HG02588 (cell line): Measurements from ENCODE around the gene EFCAB11.

ENCODE experiments used
- ATAC-seq: cut with Tn5 transposase; IDR thresholded peaks from one replicate; pipeline ENCODE4 v1.9.1; 2021; ENCODE audit warnings: mild to moderate bottlenecking, moderate library complexity; ENCODE audit not compliant: unreplicated experiment

EFCAB11 gene

GRCh38 chr14:89828471-89829165 is 125.9 kb downstream of the EFCAB11 start:
- ATAC-seq = no peak

- ATAC-seq = no peak
Observed at GRCh38 chr14:89827265-89827664, 127.3 kb downstream of the EFCAB11 start.

- ATAC-seq = no peak
Observed at GRCh38 chr14:89826596-89826995, 127.9 kb downstream of the EFCAB11 start.

GRCh38 chr14:89823743-89824142 is 130.8 kb downstream of the EFCAB11 start:
- ATAC-seq = no peak

GRCh38 chr14:89814126-89814525 is 140.4 kb downstream of the EFCAB11 start:
- no peak for ATAC-seq

- ATAC-seq = no peak
Observed at GRCh38 chr14:89813617-89814031, 140.9 kb downstream of the EFCAB11 start.

GRCh38 chr14:89811954-89812575 is 142.5 kb downstream of the EFCAB11 start:
- no peak for ATAC-seq

- ATAC-seq = no peak
Observed at GRCh38 chr14:89810101-89810500, 144.4 kb downstream of the EFCAB11 start.

- no peak for ATAC-seq
Observed at GRCh38 chr14:89807892-89808291, 146.6 kb downstream of the EFCAB11 start.

GRCh38 chr14:89807151-89807550 is 147.4 kb downstream of the EFCAB11 start:
- ATAC-seq = no peak

GRCh38 chr14:89806451-89806850 is 148.1 kb downstream of the EFCAB11 start:
- ATAC-seq = no peak

- ATAC-seq = no peak
Observed at GRCh38 chr14:89805501-89805900, 149.0 kb downstream of the EFCAB11 start.

- ATAC-seq = no peak
Observed at GRCh38 chr14:89803542-89803941, 151.0 kb downstream of the EFCAB11 start.

- no peak for ATAC-seq
Observed at GRCh38 chr14:89801136-89801535, 153.4 kb downstream of the EFCAB11 start.

GRCh38 chr14:89798212-89798773 is 156.2 kb downstream of the EFCAB11 start:
- no peak for ATAC-seq

- no peak for ATAC-seq
Observed at GRCh38 chr14:89797148-89797547, 157.4 kb downstream of the EFCAB11 start.

GRCh38 chr14:89794096-89794495 is 160.4 kb downstream of the EFCAB11 start:
- ATAC-seq = no peak

GRCh38 chr14:89793367-89793716 is 161.2 kb downstream of the EFCAB11 start:
- no peak for ATAC-seq

GRCh38 chr14:89792489-89793366 is 161.8 kb downstream of the EFCAB11 start:
- ATAC-seq = no peak

GRCh38 chr14:89787525-89787924 is 167.0 kb downstream of the EFCAB11 start:
- ATAC-seq = no peak

- ATAC-seq = no peak
Observed at GRCh38 chr14:89781046-89781445, 173.5 kb downstream of the EFCAB11 start.
